H1 (cell line): ENCODE data around the gene KLHL35. TPM values are rescaled to one million over a fixed set of nuclear protein-coding genes. Genes with fewer than 3 reads are reported as not detected.

ENCODE experiments used
- CTCF ChIA-PET: fragments of 300-600 bp; sonication (Branson Sonifier 250); formaldehyde crosslinking; loops from one replicate; lab custom pipeline; 2021; ENCODE audit not compliant: partially characterized antibody; lab: Charles Lee
- POLR2A ChIA-PET: fragments of 300-600 bp; sonication (Branson Sonifier 250); formaldehyde crosslinking; loops from one replicate; lab custom pipeline; 2021; ENCODE audit warnings: inconsistent platforms; ENCODE audit not compliant: partially characterized antibody; lab: Charles Lee
- DNase-seq, 2 experiments: peaks; one replicate each; pipeline versions ENCODE4 v3.0.0 to v3.0.0-alpha.2; 2010 to 2022; ENCODE audit warnings: low spot score in 2 of 2, low read depth in 1 of 2, mixed read lengths in 1 of 2
- FAIRE-seq: peaks from 2 replicates; lab custom pipeline; 2011; peaks lifted over from hg19 to GRCh38; lab: Jason Lieb, UNC
- H2AFZ ChIP-seq: 2 replicates; pipeline ENCODE4 v1.8.1; 2012; ENCODE audit warnings: low read length, inconsistent platforms
- H2AK5ac ChIP-seq: 2 replicates; pipeline ENCODE4 v1.6.1; 2013; ENCODE audit warnings: low read depth, low read length
- H2BK120ac ChIP-seq: replicated peaks from 2 replicates; pipeline ENCODE3; 2013; ENCODE audit warnings: low read depth, low read length, inconsistent platforms
- H2BK12ac ChIP-seq: 2 replicates; pipeline ENCODE4 v1.6.1; 2013; ENCODE audit warnings: low read depth, low read length
- H2BK15ac ChIP-seq: 2 replicates; pipeline ENCODE4 v1.6.1; 2013; ENCODE audit warnings: low read length
- H2BK20ac ChIP-seq: 2 replicates; pipeline ENCODE4 v1.6.1; 2013; ENCODE audit warnings: low read length
- H2BK5ac ChIP-seq: 2 replicates; pipeline ENCODE4 v1.6.1; 2013; ENCODE audit warnings: low read depth, low read length
- H3K14ac ChIP-seq: 2 replicates; pipeline ENCODE4 v1.6.1; 2013; ENCODE audit warnings: inconsistent platforms; ENCODE audit not compliant: insufficient read length
- H3K18ac ChIP-seq: 2 replicates; pipeline ENCODE4 v1.6.1; 2013; ENCODE audit warnings: low read length; ENCODE audit errors: extremely low read depth
- H3K23ac ChIP-seq: 2 replicates; pipeline ENCODE4 v1.6.1; 2013; ENCODE audit warnings: inconsistent platforms; ENCODE audit not compliant: insufficient read length
- H3K23me2 ChIP-seq: 2 replicates; pipeline ENCODE4 v1.6.1; 2013; ENCODE audit warnings: low read depth, low read length
- H3K27ac ChIP-seq: 2 replicates; pipeline ENCODE4 v1.6.1; 2011; ENCODE audit warnings: low read depth, low read length, inconsistent platforms
- H3K27me3 ChIP-seq, 4 experiments: replicated peaks in 1 of 4; 1 replicate in 1 of 4; 2 replicates in 3 of 4; pipeline versions ENCODE4 v1.6.1 to v1.8.1; 2011 to 2013; ENCODE audit warnings: low read length in 3 of 4, mild to moderate bottlenecking in 3 of 4, inconsistent platforms in 2 of 4, mixed read lengths in 2 of 4, moderate library complexity in 1 of 4; ENCODE audit not compliant: control insufficient read depth in 3 of 4, insufficient read depth in 3 of 4; ENCODE audit errors: extremely low read depth in 1 of 4
- H3K36me3 ChIP-seq, 4 experiments: 2 replicates each; pipeline versions ENCODE4 v1.6.1 to v1.8.1; 2011 to 2013; ENCODE audit warnings: mild to moderate bottlenecking in 4 of 4, low read length in 3 of 4, moderate library complexity in 2 of 4, control low read depth in 1 of 4, inconsistent platforms in 1 of 4; ENCODE audit not compliant: insufficient read depth in 4 of 4, control insufficient read depth in 2 of 4
- H3K4ac ChIP-seq: replicated peaks from 2 replicates; pipeline ENCODE3; 2013; ENCODE audit warnings: low read length, low read depth, mixed read lengths, inconsistent platforms; ENCODE audit not compliant: insufficient read length
- H3K4me1 ChIP-seq, 4 experiments: replicated peaks in 1 of 4; 1 replicate in 1 of 4; 2 replicates in 3 of 4; pipeline versions ENCODE4 v1.6.1 to v1.8.1; 2011 to 2013; ENCODE audit warnings: low read length in 3 of 4, inconsistent platforms in 2 of 4, mixed read lengths in 1 of 4; ENCODE audit not compliant: insufficient read depth in 4 of 4, control insufficient read depth in 3 of 4
- H3K4me2 ChIP-seq, 2 experiments: 2 replicates each; pipeline versions ENCODE4 v1.6.1 to v1.8.1; 2011 to 2013; ENCODE audit warnings: low read depth in 2 of 2, low read length in 2 of 2, control low read depth in 1 of 2, inconsistent platforms in 1 of 2, mild to moderate bottlenecking in 1 of 2; ENCODE audit not compliant: insufficient read depth in 1 of 2
- H3K4me3 ChIP-seq, 4 experiments: fragments of 200-600, 300-600 bp in 1 of 4; sonication (generic), shearing (Covaris generic), sonication (Bioruptor Twin) in 1 of 4; 2 replicates each; pipeline versions ENCODE4 v1.5.1 to v1.8.1; 2011 to 2016; ENCODE audit warnings: low read length in 4 of 4, low read depth in 3 of 4, control low read depth in 2 of 4, inconsistent platforms in 2 of 4, mild to moderate bottlenecking in 2 of 4, mixed read lengths in 1 of 4, moderate library complexity in 1 of 4; ENCODE audit not compliant: insufficient read depth in 2 of 4; ENCODE audit errors: extremely low read depth in 1 of 4
- H3K56ac ChIP-seq: replicated peaks from 2 replicates; pipeline ENCODE3; 2013; ENCODE audit warnings: low read depth, mild to moderate bottlenecking, mixed read lengths, low read length, inconsistent platforms; ENCODE audit not compliant: insufficient read length
- H3K79me1 ChIP-seq: 2 replicates; pipeline ENCODE4 v1.6.1; 2013; ENCODE audit warnings: low read depth, low read length, control low read depth
- H3K79me2 ChIP-seq, 2 experiments: 2 replicates each; pipeline versions ENCODE4 v1.6.1 to v1.8.1; 2012 to 2013; ENCODE audit warnings: low read length in 2 of 2, mild to moderate bottlenecking in 2 of 2, inconsistent platforms in 1 of 2; ENCODE audit not compliant: insufficient read depth in 2 of 2, control insufficient read depth in 1 of 2
- H3K9ac ChIP-seq, 4 experiments: replicated peaks in 1 of 4; 1 replicate in 1 of 4; 2 replicates in 3 of 4; pipeline versions ENCODE4 v1.6.1 to v1.8.1; 2011 to 2013; ENCODE audit warnings: low read depth in 3 of 4, low read length in 3 of 4, control low read depth in 2 of 4, mild to moderate bottlenecking in 2 of 4, moderate library complexity in 2 of 4, inconsistent platforms in 1 of 4; ENCODE audit errors: extremely low read depth in 1 of 4
- H3K9me3 ChIP-seq, 2 experiments: 2 replicates each; pipeline versions ENCODE4 v1.6.1 to v1.8.1; 2012 to 2013; ENCODE audit warnings: mild to moderate bottlenecking in 2 of 2, moderate library complexity in 2 of 2, control low read depth in 1 of 2, inconsistent platforms in 1 of 2, low read depth in 1 of 2, low read length in 1 of 2, mixed read lengths in 1 of 2; ENCODE audit not compliant: insufficient read depth in 2 of 2
- H4K20me1 ChIP-seq, 2 experiments: replicated peaks in 1 of 2; 2 replicates each; pipeline versions ENCODE3 to v1.8.1; 2011 to 2013; ENCODE audit warnings: inconsistent platforms in 2 of 2, low read length in 2 of 2, mild to moderate bottlenecking in 1 of 2; ENCODE audit not compliant: insufficient read depth in 2 of 2, control insufficient read depth in 1 of 2
- H4K5ac ChIP-seq: 2 replicates; pipeline ENCODE4 v1.6.1; 2013; ENCODE audit warnings: low read length, low read depth, mixed read lengths, inconsistent platforms; ENCODE audit not compliant: insufficient read length
- H4K8ac ChIP-seq: 2 replicates; pipeline ENCODE4 v1.8.0; 2013; ENCODE audit warnings: mild to moderate bottlenecking, moderate library complexity, low read length, inconsistent platforms; ENCODE audit not compliant: insufficient read depth; ENCODE audit errors: extremely low read depth
- H4K91ac ChIP-seq: replicated peaks from 2 replicates; pipeline ENCODE3; 2013; ENCODE audit warnings: low read length, mixed read lengths, inconsistent platforms; ENCODE audit not compliant: insufficient read length
- ATF2 ChIP-seq: IDR thresholded peaks from 2 replicates; pipeline ENCODE4 v1.6.1; 2012; ENCODE audit warnings: low read length, inconsistent platforms
- KDM1A ChIP-seq: fragments of 200-600, 300-600 bp; sonication (generic); IDR thresholded peaks from 2 replicates; pipeline ENCODE4 v1.7.1; 2016; ENCODE audit warnings: mild to moderate bottlenecking, low read length, borderline replicate concordance
- WGBS, 2 experiments: shearing (Covaris generic) in 1 of 2; methylation state at CpG; one replicate each; pipeline versions ENCODE4 v1.1.6 to v1.1.7; 2013 to 2015; ENCODE audit warnings: low lambda C conversion rate in 2 of 2, mixed read lengths in 2 of 2, inconsistent platforms in 1 of 2, low coverage in 1 of 2, missing lambda C conversion rate in 1 of 2; ENCODE audit not compliant: insufficient replicate concordance in 2 of 2, insufficient coverage in 1 of 2, insufficient read length in 1 of 2; ENCODE audit errors: extremely low coverage in 1 of 2, missing lambda C conversion rate in 1 of 2; 5-methylcytosine and 5-hydroxymethylcytosine counted together
- polyA plus RNA-seq, 7 experiments: library from polyadenylated mRNA; depleted of rRNA in 3 of 7; stranded (reverse) in 5 of 7; unstranded in 2 of 7; fragments of >200 nt in 5 of 7; fragments of 200-250 nt in 2 of 7; gene quantifications; 1 replicate in 5 of 7; 2 replicates in 1 of 7; 4 replicates in 1 of 7; pipeline versions ENCODE4 v1.2.1 to v1.2.3, GENCODE V29; 2011 to 2013; ENCODE audit warnings: missing spikeins in 2 of 7, mixed read lengths in 2 of 7
- total RNA-seq: library from RNA; stranded (reverse); fragmentation: NEBNext Ultra II Directional; extraction: Animal tissue kit (Norgen Biotek cat#: 25700); gene quantifications from 2 replicates; pipeline ENCODE4 v1.2.1, GENCODE V29; 2021

KLHL35 gene
- total and polyA plus RNA-seq, 2 of the 8 experiments (the other 6 are each of a cell fraction or from before 2014, with no cell fraction given) = 0.35 to 0.41 TPM

DNA sequence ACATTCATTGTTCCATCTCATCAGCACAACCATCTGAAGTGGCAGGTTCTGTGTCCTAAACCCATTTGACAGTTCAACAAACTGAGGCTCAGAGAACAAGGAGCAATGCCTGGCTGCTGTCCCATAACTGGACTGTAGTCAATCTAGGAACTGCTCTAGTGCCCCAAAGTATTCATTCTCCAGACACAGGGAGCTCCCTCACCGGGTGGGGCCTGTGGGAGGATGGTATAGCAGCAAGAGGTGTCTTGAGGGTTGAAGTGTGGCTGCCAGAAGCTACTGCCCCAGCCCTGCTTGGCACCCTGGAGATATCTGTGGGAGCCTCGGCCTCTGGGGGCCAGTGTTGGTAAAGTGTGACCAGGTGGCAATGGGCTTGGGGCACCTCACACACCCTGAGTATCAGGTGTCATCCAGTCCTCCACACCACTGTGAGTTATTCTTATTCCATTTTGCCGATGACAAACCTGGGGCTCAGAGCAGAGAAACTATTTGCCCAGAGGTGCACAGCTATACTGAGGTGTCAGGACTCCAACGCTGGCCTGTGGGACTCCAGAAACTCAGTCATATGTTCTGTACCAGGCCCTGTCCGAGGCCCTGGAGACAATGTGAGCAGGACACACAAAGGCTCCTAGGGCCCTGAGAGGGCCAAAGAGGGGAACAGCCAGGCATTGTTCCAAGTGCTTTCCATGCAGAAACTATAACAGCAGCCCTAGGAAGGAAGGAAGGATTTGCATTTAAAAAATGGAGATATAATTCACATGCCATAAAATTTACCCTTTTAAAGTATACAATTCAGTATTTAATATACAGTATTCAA, 46.0 kb upstream of the KLHL35 start:
- peaks cover 3 to 8% (median 4%) of the 10 kb centered on the region in 4 experiments; a peak in 5 of 7 replicates for H3K4me1 ChIP-seq
- no peak overlapping the region for H4K8ac ChIP-seq
- H2BK5ac ChIP-seq = no peak overlapping the region
- no peak overlapping the region for H3K4me2 ChIP-seq
- H2AFZ ChIP-seq = no peak overlapping the region
- TF ChIP-seq ATF2 (no peak), KDM1A (0 out of 2 replicates have a peak, but pooled peaks have one; percentile 28)
- H3K23me2 ChIP-seq = no peaks in the 10 kb centered on the region
- H2BK12ac ChIP-seq = no peak overlapping the region
- no peaks in the 10 kb centered on the region for H3K79me2 ChIP-seq
- no peak overlapping the region for H3K4ac ChIP-seq
- no peak overlapping the region for H3K4me3 ChIP-seq
- no peak overlapping the region for H4K91ac ChIP-seq
- H2BK120ac ChIP-seq = no peak overlapping the region
- H3K27ac ChIP-seq = no peak overlapping the region
- H2BK20ac ChIP-seq = no peak overlapping the region
- H2AK5ac ChIP-seq = no peak overlapping the region
- CTCF ChIA-PET = interaction anchor here (0.6 to 31.5 kb wide), 14 partner anchors 10 to 501 kb away, joined by 3 to 603 read pairs (median 4); partner anchors contain the start of gene GDPD5
- H3K9ac ChIP-seq = no peak overlapping the region
- H3K56ac ChIP-seq = no peak overlapping the region
- no peak overlapping the region for H2BK15ac ChIP-seq
- no peak overlapping the region for H3K14ac ChIP-seq
- DNase-seq (no peak), FAIRE-seq (no peak)
- no peaks in the 10 kb centered on the region for H3K36me3 ChIP-seq
- no peaks in the 10 kb centered on the region for H3K27me3 ChIP-seq
- no peaks in the 10 kb centered on the region for H3K9me3 ChIP-seq
- H3K23ac ChIP-seq = no peak overlapping the region
- no peaks in the 10 kb centered on the region; the same call in 1 of the 2 replicates for H3K79me1 ChIP-seq
- no peaks in the 10 kb centered on the region for H4K20me1 ChIP-seq
- no peak overlapping the region for H4K5ac ChIP-seq
- WGBS, 2 experiments = 87% methylated on average over 5 of the region's 5 CpGs; no CpG with 5 or more reads in 1 of the 2 experiments
- no peak overlapping the region for H3K18ac ChIP-seq
- POLR2A ChIA-PET = interaction anchor here (2.0 kb wide), 1 partner anchor 8 kb away, joined by 5 read pairs; no protein-coding TSS in a partner anchor
